Measurements from ENCODE around the gene BICC1. TPM values are rescaled to one million over a fixed set of nuclear protein-coding genes. Genes with fewer than 3 reads are reported as not detected.

BICC1 gene
- total and polyA plus RNA-seq, 12 donors: 4.5 to 25.9 (median 9.8) TPM

GRCh38 chr10:58704671-58705141 is 192.0 kb downstream of the BICC1 start:
- Histone ChIP-seq H3K4me1 (replicated peaks in 1 of 2) (peaks cover 0 to 25% of the 10 kb centered on the region in 2 donors), H3K27ac (no peak overlapping the region), H3K4me3 (no peak overlapping the region), H3K36me3 (replicated peaks in 1 of 2) (no peaks in the 10 kb centered on the region), H3K9me3 (replicated peaks in 1 of 3) (no peaks in the 10 kb centered on the region), H3K27me3 (no peaks in the 10 kb centered on the region)
- 35 to 42% (median 40%) methylated on average over 5 of the region's 5 CpGs for WGBS, 4 donors
- intact Hi-C loops (cut with DNase I): no loop called here
- no peak for TF ChIP-seq POLR2A (IDR thresholded peaks at IDR 0.05)
- TF ChIP-seq, protein P1, sequence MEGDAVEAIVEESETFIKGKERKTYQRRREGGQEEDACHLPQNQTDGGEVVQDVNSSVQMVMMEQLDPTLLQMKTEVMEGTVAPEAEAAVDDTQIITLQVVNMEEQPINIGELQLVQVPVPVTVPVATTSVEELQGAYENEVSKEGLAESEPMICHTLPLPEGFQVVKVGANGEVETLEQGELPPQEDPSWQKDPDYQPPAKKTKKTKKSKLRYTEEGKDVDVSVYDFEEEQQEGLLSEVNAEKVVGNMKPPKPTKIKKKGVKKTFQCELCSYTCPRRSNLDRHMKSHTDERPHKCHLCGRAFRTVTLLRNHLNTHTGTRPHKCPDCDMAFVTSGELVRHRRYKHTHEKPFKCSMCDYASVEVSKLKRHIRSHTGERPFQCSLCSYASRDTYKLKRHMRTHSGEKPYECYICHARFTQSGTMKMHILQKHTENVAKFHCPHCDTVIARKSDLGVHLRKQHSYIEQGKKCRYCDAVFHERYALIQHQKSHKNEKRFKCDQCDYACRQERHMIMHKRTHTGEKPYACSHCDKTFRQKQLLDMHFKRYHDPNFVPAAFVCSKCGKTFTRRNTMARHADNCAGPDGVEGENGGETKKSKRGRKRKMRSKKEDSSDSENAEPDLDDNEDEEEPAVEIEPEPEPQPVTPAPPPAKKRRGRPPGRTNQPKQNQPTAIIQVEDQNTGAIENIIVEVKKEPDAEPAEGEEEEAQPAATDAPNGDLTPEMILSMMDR (IDR thresholded peaks at IDR 0.05): no peak
- peak in 2 of 7 donors; percentile 11 to 22 for DNase-seq

- H3K27ac ChIP-seq: no peak overlapping the region
- H3K9me3 ChIP-seq (replicated peaks in 1 of 3): no peaks in the 10 kb centered on the region
- intact Hi-C loops (cut with DNase I): no loop called here
- no peaks in the 10 kb centered on the region for H3K27me3 ChIP-seq
- no peaks in the 10 kb centered on the region for H3K36me3 ChIP-seq (replicated peaks in 1 of 2)
- TF ChIP-seq, protein P1 (IDR thresholded peaks at IDR 0.05): no peak
- TF ChIP-seq POLR2A (IDR thresholded peaks at IDR 0.05): no peak
- H3K4me3 ChIP-seq: no peak overlapping the region
- no peak for DNase-seq
- peaks cover 0 to 18% of the 10 kb centered on the region in 2 donors for H3K4me1 ChIP-seq (replicated peaks in 1 of 2)
- WGBS, 4 donors: 72 to 87% (median 81%) methylated on average over 1 of the region's 1 CpG
Measured at GRCh38 chr10:58706836-58707235, 194.2 kb downstream of the BICC1 start.

DNA sequence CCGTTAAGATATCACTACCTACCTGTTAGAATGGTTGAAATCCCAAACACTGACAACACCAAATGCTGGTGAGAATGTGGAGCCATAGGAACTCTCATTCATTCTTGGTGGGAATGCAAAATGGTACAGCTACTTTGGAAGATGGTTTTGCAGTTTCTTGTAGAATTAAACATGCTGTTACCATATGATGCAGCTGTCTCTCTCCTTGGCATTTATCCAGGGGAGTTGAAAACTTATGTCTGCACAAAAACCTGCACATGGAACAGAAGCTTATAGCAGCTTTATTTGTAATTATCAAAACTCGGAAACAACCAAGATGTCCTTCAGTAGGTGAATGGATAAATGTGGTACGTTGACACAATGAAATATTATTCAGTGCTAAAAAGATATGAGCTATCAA is 199.5 kb downstream of the BICC1 start:
- no peak for DNase-seq
- intact Hi-C loops (cut with DNase I): no loop called here
- H3K27me3 ChIP-seq: no peaks in the 10 kb centered on the region
- H3K27ac ChIP-seq: no peak overlapping the region
- no peak overlapping the region for H3K4me3 ChIP-seq
- TF ChIP-seq, protein P1 (IDR thresholded peaks at IDR 0.05): no peak
- TF ChIP-seq POLR2A (IDR thresholded peaks at IDR 0.05): no peak
- no peaks in the 10 kb centered on the region for H3K36me3 ChIP-seq (replicated peaks in 1 of 2)
- 72 to 82% (median 79%) methylated on average over 3 of the region's 3 CpGs for WGBS, 4 donors
- peaks cover 13 to 16% of the 10 kb centered on the region in 2 donors for H3K4me1 ChIP-seq (replicated peaks in 1 of 2)
- no peaks in the 10 kb centered on the region for H3K9me3 ChIP-seq (replicated peaks in 1 of 3)

GRCh38 chr10:58712982-58713381 is 200.3 kb downstream of the BICC1 start:
- Histone ChIP-seq H3K27me3 (no peaks in the 10 kb centered on the region), H3K4me1 (replicated peaks in 1 of 2) (peaks cover 13 to 16% of the 10 kb centered on the region in 2 donors), H3K36me3 (replicated peaks in 1 of 2) (no peaks in the 10 kb centered on the region), H3K27ac (no peak overlapping the region), H3K4me3 (no peak overlapping the region), H3K9me3 (replicated peaks in 1 of 3) (no peaks in the 10 kb centered on the region)
- 65 to 83% (median 71%) methylated on average over 1 of the region's 1 CpG for WGBS, 4 donors
- TF ChIP-seq, protein P1 (IDR thresholded peaks at IDR 0.05): peak in 1 of 6 experiments; percentile 19
- no peak for TF ChIP-seq POLR2A (IDR thresholded peaks at IDR 0.05)
- intact Hi-C loops (cut with DNase I): no loop called here
- DNase-seq: no peak
